Stomach (tissue), 9 donors: ENCODE measurements around the gene OR10A4. TPM values are rescaled to one million over a fixed set of nuclear protein-coding genes. Genes with fewer than 3 reads are reported as not detected.

Experiments used
- DNase-seq, 2 donors: peaks; one replicate each; pipeline versions ENCODE4 v3.0.0 to v3.0.0-alpha.2; 2013 to 2019
- H3K27ac ChIP-seq, 5 donors: fragments of 200-600 bp in 4 of 5; sonication (generic) in 4 of 5; one replicate each; pipeline ENCODE4 v1.5.1; 2013 to 2019; ENCODE audit warnings: mild to moderate bottlenecking in 1 of 5, moderate library complexity in 1 of 5
- H3K27me3 ChIP-seq, 3 donors: fragments of 200-600 bp; sonication (generic); one replicate each; pipeline ENCODE4 v1.5.1; 2017 to 2019; ENCODE audit warnings: mixed run types in 1 of 3
- H3K36me3 ChIP-seq, 4 donors: fragments of 200-600 bp; sonication (generic); 1 replicate in 3 of 4; 2 replicates in 1 of 4; pipeline ENCODE4 v1.5.1; 2016 to 2019
- H3K4me1 ChIP-seq, 4 donors: fragments of 200-600 bp; sonication (generic); one replicate each; pipeline ENCODE4 v1.5.1; 2016 to 2019
- H3K4me3 ChIP-seq, 4 donors: fragments of 200-600 bp; sonication (generic) in 3 of 4; one replicate each; pipeline ENCODE4 v1.5.1; 2016 to 2019; ENCODE audit warnings: mild to moderate bottlenecking in 1 of 4
- H3K9me3 ChIP-seq, 4 donors: fragments of 200-600 bp; sonication (generic); one replicate each; pipeline ENCODE4 v1.5.1; 2016 to 2019
- CTCF ChIP-seq, 7 experiments: fragments of 450-650 bp in 4 of 7; fragments of 200-600 bp in 3 of 7; sonication (generic) in 3 of 7; IDR thresholded peaks; one replicate each; pipeline ENCODE4 v1.5.1; 2016 to 2019; ENCODE audit warnings: antibody characterized with exemption in 7 of 7, control low read depth in 2 of 7, mild to moderate bottlenecking in 1 of 7
- EP300 ChIP-seq: sonication (generic); formaldehyde crosslinking; IDR thresholded peaks from one replicate; pipeline ENCODE4 v1.6.1; 2017; ENCODE audit warnings: antibody characterized with exemption
- POLR2A ChIP-seq, 4 donors: fragments of 450-650 bp; IDR thresholded peaks; one replicate each; pipeline ENCODE4 v1.6.1; 2016; ENCODE audit warnings: antibody characterized with exemption in 4 of 4, control low read depth in 2 of 4, mild to moderate bottlenecking in 1 of 4, moderate library complexity in 1 of 4
- POLR2AphosphoS5 ChIP-seq, 3 donors: sonication (generic); formaldehyde crosslinking; IDR thresholded peaks; one replicate each; pipeline ENCODE4 v1.6.1; 2016; ENCODE audit warnings: antibody characterized with exemption in 3 of 3
- WGBS, 5 donors: extraction: QIAGEN DNeasy Blood & Tissue Kit in 3 of 5; methylation state at CpG; one replicate each; pipeline versions ENCODE4 v1.1.5 to v1.1.7; 2013 to 2018; 5-methylcytosine and 5-hydroxymethylcytosine counted together
- intact Hi-C: fragments of 100-400 bp; cut with DNase I; formaldehyde crosslinking; loops from one replicate; pipeline ENCODE4 v1.15.1; 2023; ENCODE audit warnings: low total_unique reads
- polyA plus RNA-seq, 3 donors: library from polyadenylated mRNA; stranded (reverse); fragments of 200-250 nt; gene quantifications; one replicate each; pipeline ENCODE4 v1.2.3, GENCODE V29; 2013
- total RNA-seq, 5 donors: library from RNA; depleted of rRNA; stranded (reverse); fragments of >200 nt; gene quantifications; one replicate each; pipeline versions ENCODE4 v1.1.0 to v1.2.3, GENCODE V29; 2014 to 2016
- donor health status: healthy with polysubstance abuse.
- donor health status: Bipolar disorder and iron deficiency.
- donor health status: healthy.

The OR10A4 gene
- total and polyA plus RNA-seq, 8 donors = not detected

GRCh38 chr11:6927030-6927617 is 50.7 kb downstream of the OR10A4 start:
- DNase-seq = peak in 1 of 2 donors; percentile 6
- Histone ChIP-seq H3K27ac (peak overlapping the region in 4 of 5 donors; percentile 27 to 70 (median 58)), H3K36me3 (no peaks in the 10 kb centered on the region), H3K4me3 (peak overlapping the region; percentile 55 to 72 (median 61)), H3K4me1 (peaks cover 0 to 17% (median 14%) of the 10 kb centered on the region in 4 donors), H3K9me3 (no peaks in the 10 kb centered on the region), H3K27me3 (peaks cover 0 to 29% (median 7%) of the 10 kb centered on the region in 3 donors)
- intact Hi-C loops = no loop called here
- 11 to 18% (median 14%) methylated on average over 11 of the region's 11 CpGs for WGBS, 5 donors
- TF ChIP-seq CTCF (IDR thresholded peaks at IDR 0.05) (no peak), POLR2A (IDR thresholded peaks at IDR 0.05) (no peak), EP300 (no peak), POLR2AphosphoS5 (IDR thresholded peaks at IDR 0.05) (no peak)

Other genes with a start within 250 kb of the OR10A4 start
- gene DCHS1, start 220.8 kb upstream of the OR10A4 start, total RNA-seq = 10 to 100 TPM in 4 of 5 donors, 1 to 10 TPM in 1; 9.9 to 22.8 (median 17.4) TPM
- gene DCHS1, start 220.8 kb upstream of the OR10A4 start, polyA plus RNA-seq = 1 to 10 TPM in 2 of 3 donors, under 1 TPM in 1; 0.76 to 2.6 (median 1.6) TPM
- 100 to 1,000 TPM in 1 of 5 donors, 10 to 100 TPM in 3, 1 to 10 TPM in 1; 9.0 to 148 (median 20.4) TPM for gene MRPL17, start 193.3 kb upstream of the OR10A4 start, total RNA-seq
- gene MRPL17, start 193.3 kb upstream of the OR10A4 start, polyA plus RNA-seq = 10 to 100 TPM; 43.2 to 52.2 (median 49.4) TPM
- gene OR2AG2, start 104.6 kb upstream of the OR10A4 start, total RNA-seq = under 1 TPM in 2 of 5 donors, not detected in 3; 0.29 to 0.55 TPM
- not detected for gene OR2AG2, start 104.6 kb upstream of the OR10A4 start, polyA plus RNA-seq
- under 1 TPM in 1 of 5 donors, not detected in 4; under 0.01 TPM for gene OR2AG1, start 93.6 kb upstream of the OR10A4 start, total RNA-seq
- gene OR2AG1, start 93.6 kb upstream of the OR10A4 start, polyA plus RNA-seq = not detected
- under 1 TPM in 1 of 5 donors, not detected in 4; 0.55 TPM for gene OR6A2, start 76.9 kb upstream of the OR10A4 start, total RNA-seq
- gene OR6A2, start 76.9 kb upstream of the OR10A4 start, polyA plus RNA-seq = not detected
- not detected for gene OR10A5, start 30.9 kb upstream of the OR10A4 start, total RNA-seq
- gene OR10A5, start 30.9 kb upstream of the OR10A4 start, polyA plus RNA-seq = not detected
- gene OR10A2, start 13.6 kb upstream of the OR10A4 start, total RNA-seq = not detected
- gene OR10A2, start 13.6 kb upstream of the OR10A4 start, polyA plus RNA-seq = not detected
- gene OR2D2, start 15.9 kb downstream of the OR10A4 start, total RNA-seq = not detected
- not detected for gene OR2D2, start 15.9 kb downstream of the OR10A4 start, polyA plus RNA-seq
- gene OR2D3, start 44.4 kb downstream of the OR10A4 start, total RNA-seq = not detected
- not detected for gene OR2D3, start 44.4 kb downstream of the OR10A4 start, polyA plus RNA-seq
- gene ZNF215, start 49.8 kb downstream of the OR10A4 start, total RNA-seq = 10 to 100 TPM in 1 of 5 donors, 1 to 10 TPM in 3, under 1 TPM in 1; 0.89 to 12.3 (median 2.4) TPM
- under 1 TPM in 2 of 3 donors, not detected in 1; 0.46 to 0.98 TPM for gene ZNF215, start 49.8 kb downstream of the OR10A4 start, polyA plus RNA-seq
- gene ZNF214, start 143.7 kb downstream of the OR10A4 start, total RNA-seq = 1 to 10 TPM in 1 of 5 donors, under 1 TPM in 2, not detected in 2; 0.58 to 4.0 (median 0.87) TPM
- gene ZNF214, start 143.7 kb downstream of the OR10A4 start, polyA plus RNA-seq = under 1 TPM; 0.37 to 0.63 (median 0.61) TPM
- gene NLRP14, start 143.9 kb downstream of the OR10A4 start, total RNA-seq = under 1 TPM in 1 of 5 donors, not detected in 4; 0.18 TPM
- not detected for gene NLRP14, start 143.9 kb downstream of the OR10A4 start, polyA plus RNA-seq
- gene RBMXL2, start 212.4 kb downstream of the OR10A4 start, total RNA-seq = 1 to 10 TPM in 1 of 5 donors, under 1 TPM in 1, not detected in 3; 0.18 to 7.6 TPM
- not detected for gene RBMXL2, start 212.4 kb downstream of the OR10A4 start, polyA plus RNA-seq